Central memory CD4-positive, alpha-beta T cell (primary cell): ENCODE data around the gene MOSPD2.

ENCODE experiments used
- DNase-seq: peaks from one replicate; pipeline ENCODE4 v3.0.0; 2022

Gene MOSPD2

GRCh38 chrX:14916017-14916674, 42.9 kb downstream of the MOSPD2 start:
- no peak for DNase-seq

GRCh38 chrX:14919407-14919806, 46.2 kb downstream of the MOSPD2 start:
- no peak for DNase-seq

GRCh38 chrX:14920196-14920595, 47.0 kb downstream of the MOSPD2 start:
- no peak for DNase-seq

- no peak for DNase-seq
These were observed 49.2 kb downstream of the MOSPD2 start for GRCh38 chrX:14922437-14922836.

- no peak for DNase-seq
These were observed 50.5 kb downstream of the MOSPD2 start for GRCh38 chrX:14923761-14924160.

GRCh38 chrX:14926471-14926870, 53.2 kb downstream of the MOSPD2 start:
- DNase-seq: no peak

- DNase-seq: no peak
These were observed 54.2 kb downstream of the MOSPD2 start for GRCh38 chrX:14927401-14927800.

GRCh38 chrX:14930663-14931062, 57.4 kb downstream of the MOSPD2 start:
- no peak for DNase-seq

GRCh38 chrX:14932136-14932535, 58.9 kb downstream of the MOSPD2 start:
- no peak for DNase-seq

- no peak for DNase-seq
These were observed 61.2 kb downstream of the MOSPD2 start for GRCh38 chrX:14934423-14934822.

- no peak for DNase-seq
These were observed 63.3 kb downstream of the MOSPD2 start for GRCh38 chrX:14936561-14936960.

GRCh38 chrX:14939644-14940043, 66.4 kb downstream of the MOSPD2 start:
- no peak for DNase-seq

- no peak for DNase-seq
These were observed 68.1 kb downstream of the MOSPD2 start for GRCh38 chrX:14941301-14941700.

- DNase-seq: no peak
These were observed 69.1 kb downstream of the MOSPD2 start for GRCh38 chrX:14942341-14942740.

- no peak for DNase-seq
These were observed 70.7 kb downstream of the MOSPD2 start for GRCh38 chrX:14943962-14944361.

- DNase-seq: no peak
These were observed 73.5 kb downstream of the MOSPD2 start for GRCh38 chrX:14946606-14947155.

- DNase-seq: no peak
These were observed 75.5 kb downstream of the MOSPD2 start for GRCh38 chrX:14948691-14949090.

- no peak for DNase-seq
These were observed 83.8 kb downstream of the MOSPD2 start for GRCh38 chrX:14956813-14957582.

GRCh38 chrX:14963447-14964236, 90.4 kb downstream of the MOSPD2 start:
- DNase-seq: no peak

- no peak for DNase-seq
These were observed 91.3 kb downstream of the MOSPD2 start for GRCh38 chrX:14964500-14964899.
